Right cardiac atrium (tissue), 5 donors: ENCODE data around the gene NACC2. TPM values are rescaled to one million over a fixed set of nuclear protein-coding genes. Genes with fewer than 3 reads are reported as not detected.

ENCODE experiments used
- ATAC-seq, 2 donors: fragments of 200-7000 bp; cut with Tn5 transposase; one replicate each; pipeline versions ENCODE4 v1.8.0 to v1.9.1; 2020; ENCODE audit warnings: moderate library complexity in 2 of 2, mild to moderate bottlenecking in 1 of 2
- DNase-seq, 3 donors: peaks; one replicate each; pipeline ENCODE4 v3.0.0-alpha.2; 2020
- H3K27ac ChIP-seq: one replicate; pipeline ENCODE4 v1.5.1; 2013; ENCODE audit warnings: mild to moderate bottlenecking, low read length, control low read depth, moderate library complexity
- H3K27me3 ChIP-seq: one replicate; pipeline ENCODE4 v1.6.1; 2013; ENCODE audit not compliant: control insufficient read depth, insufficient read depth
- H3K4me1 ChIP-seq: one replicate; pipeline ENCODE4 v1.6.1; 2013; ENCODE audit warnings: low read length; ENCODE audit not compliant: control insufficient read depth, insufficient read depth
- H3K4me3 ChIP-seq: one replicate; pipeline ENCODE4 v1.5.1; 2013; ENCODE audit warnings: low read length, control low read depth
- H3K9me3 ChIP-seq: one replicate; pipeline ENCODE4 v1.6.1; 2013; ENCODE audit warnings: low read length; ENCODE audit not compliant: control insufficient read depth
- WGBS: extraction: QIAGEN DNeasy Blood & Tissue Kit; methylation state at CpG from one replicate; pipeline ENCODE4 v1.1.7; 2013; 5-methylcytosine and 5-hydroxymethylcytosine counted together
- intact Hi-C, 4 donors: fragments of 100-400 bp; cut with DNase I; formaldehyde crosslinking; loops; one replicate each; pipeline versions ENCODE4 v1.11.0 to v1.14.0; 2022 to 2023
- long read RNA-seq, 4 donors: library from polyadenylated mRNA; unstranded; transcript quantifications; one replicate each; pipeline ENCODE4 v2.0.0, GENCODE V29; 2020 to 2021
- polyA plus RNA-seq: library from polyadenylated mRNA; stranded (reverse); fragments of 200-250 nt; gene quantifications from one replicate; pipeline ENCODE4 v1.2.3, GENCODE V29; 2013
- total RNA-seq, 4 donors: library from RNA; stranded (reverse); fragmentation: NEBNext Ultra II Directional; extraction: Animal tissue kit (Norgen Biotek cat#: 25700); gene quantifications; one replicate each; pipeline ENCODE4 v1.2.1, GENCODE V29; 2021
- donor health status: healthy with polysubstance abuse.
- donor health status: DM: no; HTN: yes; CAD: no.
- donor health status: DM: no; HTN: no; CAD: no.
- donor health status: DM: no; HTN: yes; CAD: no; lungs with severe emphysema.
- donor health status: DM: yes; HTN: yes; CAD: no.

NACC2 gene
- 10 to 100 TPM; 31.4 to 45.3 (median 37.8) TPM for total RNA-seq
- 19.4 TPM for polyA plus RNA-seq
- long read RNA-seq, donor 1, full-length matches to known transcripts = 32 of 143 reads
- long read RNA-seq, donor 1, partial matches to known transcripts = 2 of 143 reads
- long read RNA-seq, donor 1, other reads (novel, unspliced or antisense) = 109 of 143 reads
- long read RNA-seq, donor 2, full-length matches to known transcripts = 10 of 51 reads
- long read RNA-seq, donor 2, partial matches to known transcripts = 2 of 51 reads
- long read RNA-seq, donor 2, other reads (novel, unspliced or antisense) = 39 of 51 reads
- long read RNA-seq, donor 3, full-length matches to known transcripts = 2 of 155 reads
- long read RNA-seq, donor 3, partial matches to known transcripts = 0 of 155 reads
- long read RNA-seq, donor 3, other reads (novel, unspliced or antisense) = 153 of 155 reads
- long read RNA-seq, donor 4, full-length matches to known transcripts = 7 of 27 reads
- long read RNA-seq, donor 4, partial matches to known transcripts = 2 of 27 reads
- long read RNA-seq, donor 4, other reads (novel, unspliced or antisense) = 18 of 27 reads

- Histone ChIP-seq H3K4me3 (peak within 1 kb of the TSS; percentile 94), H3K27me3 (no peaks in the 10 kb centered on the region), H3K4me1 (peaks cover 5% of the 10 kb centered on the region), H3K9me3 (no peaks in the 10 kb centered on the region), H3K27ac (peak within 1 kb of the TSS; percentile 85)
- WGBS = 1% methylated on average over 142 of the region's 143 CpGs
- intact Hi-C loops = no loop called here
- peak; percentile 78 to 92 (median 91) for DNase-seq
- ATAC-seq = peak; percentile 29 to 30
These were observed at the start of gene NACC2 for GRCh38 chr9:136095070-136096058. Gene NACC2 (minus strand): TSS chr9:136095289. CDS start chr9:136050521, 44,768 bp downstream.

- DNase-seq (no peak), ATAC-seq (no peak)
- H3K4me3 ChIP-seq = no peak overlapping the region
- no peak overlapping the region for H3K27ac ChIP-seq
- intact Hi-C loops = no loop called here
- no peaks in the 10 kb centered on the region for H3K27me3 ChIP-seq
- no peaks in the 10 kb centered on the region for H3K9me3 ChIP-seq
- H3K4me1 ChIP-seq = no peaks in the 10 kb centered on the region
- 84% methylated on average over 11 of the region's 11 CpGs for WGBS
These were observed 49.4 kb upstream of the NACC2 start for GRCh38 chr9:136144450-136144849.

- WGBS = 41% methylated on average over 16 of the region's 16 CpGs
- no peak overlapping the region for H3K27ac ChIP-seq
- H3K9me3 ChIP-seq = no peaks in the 10 kb centered on the region
- ATAC-seq (peak in 1 of 2 donors; percentile 6), DNase-seq (peak; percentile 25 to 74 (median 64))
- intact Hi-C loops = no loop called here
- H3K4me3 ChIP-seq = no peak overlapping the region
- no peaks in the 10 kb centered on the region for H3K4me1 ChIP-seq
- H3K27me3 ChIP-seq = no peaks in the 10 kb centered on the region
These were observed 48.3 kb upstream of the NACC2 start for GRCh38 chr9:136143215-136144001.

GRCh38 chr9:136142859-136143214 is 47.7 kb upstream of the NACC2 start:
- Histone ChIP-seq H3K27ac (no peak overlapping the region), H3K4me3 (no peak overlapping the region), H3K9me3 (no peaks in the 10 kb centered on the region), H3K4me1 (no peaks in the 10 kb centered on the region), H3K27me3 (no peaks in the 10 kb centered on the region)
- DNase-seq (peak in 2 of 3 donors; percentile 9 to 41), ATAC-seq (no peak)
- intact Hi-C loops = no loop called here
- 48% methylated on average over 13 of the region's 13 CpGs for WGBS

- H3K27ac ChIP-seq = no peak overlapping the region
- 64% methylated on average over 6 of the region's 6 CpGs for WGBS
- DNase-seq = peak in 2 of 3 donors; percentile 1 to 24
- ATAC-seq = no peak
- intact Hi-C loops = no loop called here
- no peaks in the 10 kb centered on the region for H3K9me3 ChIP-seq
- no peak overlapping the region for H3K4me3 ChIP-seq
- H3K4me1 ChIP-seq = no peaks in the 10 kb centered on the region
- H3K27me3 ChIP-seq = no peaks in the 10 kb centered on the region
These were observed 47.3 kb upstream of the NACC2 start for GRCh38 chr9:136142414-136142796.

GRCh38 chr9:136141682-136142413 is 46.8 kb upstream of the NACC2 start:
- DNase-seq (peak; percentile 17 to 66 (median 63)), ATAC-seq (peak in 1 of 2 donors; percentile 20)
- WGBS = 64% methylated on average over 19 of the region's 19 CpGs
- Histone ChIP-seq H3K9me3 (no peaks in the 10 kb centered on the region), H3K27me3 (no peaks in the 10 kb centered on the region), H3K4me3 (no peak overlapping the region), H3K4me1 (no peaks in the 10 kb centered on the region), H3K27ac (no peak overlapping the region)
- intact Hi-C loops = no loop called here

- no peaks in the 10 kb centered on the region for H3K9me3 ChIP-seq
- no peaks in the 10 kb centered on the region for H3K4me1 ChIP-seq
- no peaks in the 10 kb centered on the region for H3K27me3 ChIP-seq
- ATAC-seq (peak; percentile 68 to 81), DNase-seq (peak; percentile 67 to 88 (median 85))
- H3K4me3 ChIP-seq = no peak overlapping the region
- 45% methylated on average over 14 of the region's 14 CpGs for WGBS
- intact Hi-C loops = no loop called here
- H3K27ac ChIP-seq = no peak overlapping the region
These were observed 45.9 kb upstream of the NACC2 start for GRCh38 chr9:136140966-136141365.

GRCh38 chr9:136140046-136140445 is 45.0 kb upstream of the NACC2 start:
- Histone ChIP-seq H3K27me3 (no peaks in the 10 kb centered on the region), H3K4me1 (no peaks in the 10 kb centered on the region), H3K4me3 (no peak overlapping the region), H3K9me3 (no peaks in the 10 kb centered on the region), H3K27ac (no peak overlapping the region)
- 85% methylated on average over 5 of the region's 5 CpGs for WGBS
- DNase-seq (peak in 1 of 3 donors; percentile 10), ATAC-seq (no peak)
- intact Hi-C loops = no loop called here

GRCh38 chr9:136138566-136138965 is 43.5 kb upstream of the NACC2 start:
- Histone ChIP-seq H3K4me1 (peaks cover 2% of the 10 kb centered on the region), H3K4me3 (no peak overlapping the region), H3K27me3 (no peaks in the 10 kb centered on the region), H3K9me3 (no peaks in the 10 kb centered on the region), H3K27ac (no peak overlapping the region)
- DNase-seq = peak in 1 of 3 donors; percentile 54
- 22% methylated on average over 9 of the region's 9 CpGs for WGBS
- ATAC-seq = no peak
- intact Hi-C loops = no loop called here
